HepG2 (cell line): Measurements from ENCODE around the gene HOXA1. TPM values are rescaled to one million over a fixed set of nuclear protein-coding genes. Genes with fewer than 3 reads are reported as not detected.
A peak's percentile ranks its signal among the peaks of the same experiment; 100 is the strongest.

Experiments
- FOXM1 ChIP-seq: sonication (generic); formaldehyde crosslinking; IDR thresholded peaks from 2 replicates; pipeline ENCODE4 v1.5.0; 2020; ENCODE audit warnings: missing genetic modification reagents
- NR2F6 ChIP-seq, 2 experiments: IDR thresholded peaks; 2 replicates each; pipeline ENCODE4 v1.6.1; 2016; ENCODE audit warnings: antibody characterized with exemption in 1 of 2, mild to moderate bottlenecking in 1 of 2
- POGZ ChIP-seq: sonication (generic); formaldehyde crosslinking; IDR thresholded peaks from 2 replicates; pipeline ENCODE4 v1.4.0; 2020; ENCODE audit warnings: mild to moderate bottlenecking, missing genetic modification reagents
- SRY ChIP-seq: sonication (generic); formaldehyde crosslinking; IDR thresholded peaks from 2 replicates; pipeline ENCODE4 v1.8.0; 2022; ENCODE audit warnings: mild to moderate bottlenecking, missing genetic modification reagents
- ZIK1 ChIP-seq: sonication (generic); formaldehyde crosslinking; IDR thresholded peaks from 2 replicates; pipeline ENCODE4 v1.5.0; 2020; ENCODE audit warnings: mild to moderate bottlenecking, low read depth, missing genetic modification reagents, borderline replicate concordance
- ZNF235 ChIP-seq: sonication (generic); formaldehyde crosslinking; IDR thresholded peaks from 2 replicates; pipeline ENCODE4 v1.8.1; 2023; ENCODE audit warnings: mild to moderate bottlenecking, missing genetic modification reagents, borderline replicate concordance
- ZNF703 ChIP-seq: sonication (generic); formaldehyde crosslinking; IDR thresholded peaks from 2 replicates; pipeline ENCODE4 v1.5.1; 2020; ENCODE audit warnings: missing genetic modification reagents, mild to moderate bottlenecking, moderate library complexity, borderline replicate concordance
- polyA plus RNA-seq, 8 experiments: library from polyadenylated mRNA; depleted of rRNA in 3 of 8; stranded (reverse) in 7 of 8; unstranded in 1 of 8; fragments of >200 nt; fragmentation: Illumina TruSeq in 4 of 8; extraction: Trizol in 4 of 8; gene quantifications; 2 replicates each; pipeline versions ENCODE4 v1.2.1 to v1.2.3, GENCODE V29; 2011 to 2016; ENCODE audit warnings: low read depth in 4 of 8, missing spikeins in 1 of 8, mixed read lengths in 1 of 8; ENCODE audit not compliant: insufficient read depth in 1 of 8
- total RNA-seq, 5 experiments: library from RNA; depleted of rRNA; stranded (reverse); fragments of >200 nt; fragmentation: Illumina TruSeq; extraction: Trizol; gene quantifications; 2 replicates each; pipeline ENCODE4 v1.2.3, GENCODE V29; 2016; ENCODE audit warnings: low read depth in 1 of 5
- TF ChIP-seq, protein P1 (sequence below): sonication (generic); formaldehyde crosslinking; IDR thresholded peaks from 2 replicates; pipeline ENCODE4 v1.4.0; 2020; ENCODE audit warnings: missing genetic modification reagents
- TF ChIP-seq, protein P2 (sequence below): sonication (generic); formaldehyde crosslinking; IDR thresholded peaks from 2 replicates; pipeline ENCODE4 v1.8.0; 2022; ENCODE audit warnings: low read depth, missing genetic modification reagents
- TF ChIP-seq, protein P3 (sequence below): sonication (generic); formaldehyde crosslinking; IDR thresholded peaks from 2 replicates; pipeline ENCODE4 v1.5.1; 2020; ENCODE audit warnings: mild to moderate bottlenecking, missing genetic modification reagents, moderate library complexity
- TF ChIP-seq, protein P4 (sequence below): sonication (generic); formaldehyde crosslinking; IDR thresholded peaks from 2 replicates; pipeline ENCODE4 v1.5.0; 2020; ENCODE audit warnings: mild to moderate bottlenecking, missing genetic modification reagents
- TF ChIP-seq, protein P5 (sequence below): sonication (generic); formaldehyde crosslinking; IDR thresholded peaks from 2 replicates; pipeline ENCODE4 v1.4.0; 2020; ENCODE audit warnings: missing genetic modification reagents
- TF ChIP-seq, protein P6 (sequence below): sonication (generic); formaldehyde crosslinking; IDR thresholded peaks from 2 replicates; pipeline ENCODE4 v1.4.0; 2020; ENCODE audit warnings: mild to moderate bottlenecking, missing genetic modification reagents
- TF ChIP-seq, protein P7 (sequence below): IDR thresholded peaks from 2 replicates; pipeline ENCODE4 v1.6.1; 2016; ENCODE audit warnings: missing biosample characterization, missing genetic modification reagents, low read depth

The HOXA1 gene
- total and polyA plus RNA-seq, 2 of the 13 experiments (the other 11 are each of a cell fraction or from before 2014, with no cell fraction given), result 0.18 to 0.20 TPM

DNA sequence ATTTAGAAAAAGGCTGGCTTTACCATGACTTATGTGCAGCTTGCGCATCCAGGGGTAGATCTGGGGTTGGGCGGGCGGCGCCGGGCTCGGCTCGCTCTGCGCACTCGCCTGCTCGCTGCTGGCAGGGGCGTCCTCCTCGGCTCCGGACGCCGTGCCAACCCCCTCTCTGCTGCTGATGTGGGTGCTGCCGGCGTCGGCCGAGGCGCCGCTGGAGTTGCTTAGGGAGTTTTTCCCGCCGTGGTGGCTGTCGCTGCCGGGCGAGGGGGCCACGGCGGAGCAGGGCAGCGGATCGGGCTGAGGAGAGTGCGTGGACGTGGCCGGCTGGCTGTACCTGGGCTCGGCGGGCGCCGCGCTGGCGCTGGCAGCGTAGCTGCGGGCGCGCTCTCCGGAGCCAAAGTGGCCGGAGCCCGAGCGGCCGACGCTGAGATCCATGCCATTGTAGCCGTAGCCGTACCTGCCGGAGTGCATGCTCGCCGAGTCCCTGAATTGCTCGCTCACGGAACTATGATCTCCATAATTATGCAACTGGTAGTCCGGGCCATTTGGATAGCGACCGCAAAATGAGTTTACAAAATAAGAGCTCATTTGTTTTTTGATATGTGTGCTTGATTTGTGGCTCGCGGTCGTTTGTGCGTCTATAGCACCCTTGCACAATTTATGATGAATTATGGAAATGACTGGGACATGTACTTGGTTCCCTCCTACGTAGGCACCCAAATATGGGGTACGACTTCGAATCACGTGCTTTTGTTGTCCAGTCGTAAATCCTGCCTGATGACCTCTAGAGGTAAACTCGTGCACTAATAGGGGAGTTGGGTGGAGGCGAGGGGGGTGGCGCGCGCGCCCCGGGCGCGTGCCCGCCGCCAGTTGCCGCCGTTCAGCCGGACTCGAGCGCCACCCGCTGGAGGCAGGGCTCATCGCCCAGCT lies 47.5 kb upstream of the HOXA1 start, which contains the start of gene HOXA5 (continued):
- TF ChIP-seq ZNF703 (CRISPR knock-in tag) (no peak), SRY (no peak), ZNF235 (CRISPR knock-in tag) (0 out of 2 replicates have a peak, but pooled peaks have one; percentile 36), POGZ (CRISPR knock-in tag) (peak; percentile 82), NR2F6 (IDR thresholded peaks at IDR 0.05) (no peak), NR2F6 (CRISPR knock-in tag; IDR thresholded peaks at IDR 0.05) (0 out of 2 replicates have a peak, but pooled peaks have one; percentile 22), FOXM1 (CRISPR knock-in tag) (no peak), ZIK1 (no peak)
- TF ChIP-seq, protein P1, sequence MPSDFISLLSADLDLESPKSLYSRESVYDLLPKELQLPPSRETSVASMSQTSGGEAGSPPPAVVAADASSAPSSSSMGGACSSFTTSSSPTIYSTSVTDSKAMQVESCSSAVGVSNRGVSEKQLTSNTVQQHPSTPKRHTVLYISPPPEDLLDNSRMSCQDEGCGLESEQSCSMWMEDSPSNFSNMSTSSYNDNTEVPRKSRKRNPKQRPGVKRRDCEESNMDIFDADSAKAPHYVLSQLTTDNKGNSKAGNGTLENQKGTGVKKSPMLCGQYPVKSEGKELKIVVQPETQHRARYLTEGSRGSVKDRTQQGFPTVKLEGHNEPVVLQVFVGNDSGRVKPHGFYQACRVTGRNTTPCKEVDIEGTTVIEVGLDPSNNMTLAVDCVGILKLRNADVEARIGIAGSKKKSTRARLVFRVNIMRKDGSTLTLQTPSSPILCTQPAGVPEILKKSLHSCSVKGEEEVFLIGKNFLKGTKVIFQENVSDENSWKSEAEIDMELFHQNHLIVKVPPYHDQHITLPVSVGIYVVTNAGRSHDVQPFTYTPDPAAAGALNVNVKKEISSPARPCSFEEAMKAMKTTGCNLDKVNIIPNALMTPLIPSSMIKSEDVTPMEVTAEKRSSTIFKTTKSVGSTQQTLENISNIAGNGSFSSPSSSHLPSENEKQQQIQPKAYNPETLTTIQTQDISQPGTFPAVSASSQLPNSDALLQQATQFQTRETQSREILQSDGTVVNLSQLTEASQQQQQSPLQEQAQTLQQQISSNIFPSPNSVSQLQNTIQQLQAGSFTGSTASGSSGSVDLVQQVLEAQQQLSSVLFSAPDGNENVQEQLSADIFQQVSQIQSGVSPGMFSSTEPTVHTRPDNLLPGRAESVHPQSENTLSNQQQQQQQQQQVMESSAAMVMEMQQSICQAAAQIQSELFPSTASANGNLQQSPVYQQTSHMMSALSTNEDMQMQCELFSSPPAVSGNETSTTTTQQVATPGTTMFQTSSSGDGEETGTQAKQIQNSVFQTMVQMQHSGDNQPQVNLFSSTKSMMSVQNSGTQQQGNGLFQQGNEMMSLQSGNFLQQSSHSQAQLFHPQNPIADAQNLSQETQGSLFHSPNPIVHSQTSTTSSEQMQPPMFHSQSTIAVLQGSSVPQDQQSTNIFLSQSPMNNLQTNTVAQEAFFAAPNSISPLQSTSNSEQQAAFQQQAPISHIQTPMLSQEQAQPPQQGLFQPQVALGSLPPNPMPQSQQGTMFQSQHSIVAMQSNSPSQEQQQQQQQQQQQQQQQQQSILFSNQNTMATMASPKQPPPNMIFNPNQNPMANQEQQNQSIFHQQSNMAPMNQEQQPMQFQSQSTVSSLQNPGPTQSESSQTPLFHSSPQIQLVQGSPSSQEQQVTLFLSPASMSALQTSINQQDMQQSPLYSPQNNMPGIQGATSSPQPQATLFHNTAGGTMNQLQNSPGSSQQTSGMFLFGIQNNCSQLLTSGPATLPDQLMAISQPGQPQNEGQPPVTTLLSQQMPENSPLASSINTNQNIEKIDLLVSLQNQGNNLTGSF (CRISPR knock-in tag), result no peak
- TF ChIP-seq, protein P2, sequence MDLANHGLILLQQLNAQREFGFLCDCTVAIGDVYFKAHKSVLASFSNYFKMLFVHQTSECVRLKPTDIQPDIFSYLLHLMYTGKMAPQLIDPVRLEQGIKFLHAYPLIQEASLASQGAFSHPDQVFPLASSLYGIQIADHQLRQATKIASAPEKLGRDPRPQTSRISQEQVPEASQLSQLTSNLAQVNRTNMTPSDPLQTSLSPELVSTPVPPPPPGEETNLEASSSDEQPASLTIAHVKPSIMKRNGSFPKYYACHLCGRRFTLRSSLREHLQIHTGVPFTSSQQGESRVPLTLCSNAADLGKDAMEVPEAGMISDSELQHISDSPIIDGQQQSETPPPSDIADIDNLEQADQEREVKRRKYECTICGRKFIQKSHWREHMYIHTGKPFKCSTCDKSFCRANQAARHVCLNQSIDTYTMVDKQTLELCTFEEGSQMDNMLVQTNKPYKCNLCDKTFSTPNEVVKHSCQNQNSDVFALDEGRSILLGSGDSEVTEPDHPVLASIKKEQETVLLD (CRISPR knock-in tag), result no peak
- TF ChIP-seq, protein P3, sequence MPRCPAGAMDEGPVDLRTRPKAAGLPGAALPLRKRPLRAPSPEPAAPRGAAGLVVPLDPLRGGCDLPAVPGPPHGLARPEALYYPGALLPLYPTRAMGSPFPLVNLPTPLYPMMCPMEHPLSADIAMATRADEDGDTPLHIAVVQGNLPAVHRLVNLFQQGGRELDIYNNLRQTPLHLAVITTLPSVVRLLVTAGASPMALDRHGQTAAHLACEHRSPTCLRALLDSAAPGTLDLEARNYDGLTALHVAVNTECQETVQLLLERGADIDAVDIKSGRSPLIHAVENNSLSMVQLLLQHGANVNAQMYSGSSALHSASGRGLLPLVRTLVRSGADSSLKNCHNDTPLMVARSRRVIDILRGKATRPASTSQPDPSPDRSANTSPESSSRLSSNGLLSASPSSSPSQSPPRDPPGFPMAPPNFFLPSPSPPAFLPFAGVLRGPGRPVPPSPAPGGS, result no peak
- TF ChIP-seq, protein P4, sequence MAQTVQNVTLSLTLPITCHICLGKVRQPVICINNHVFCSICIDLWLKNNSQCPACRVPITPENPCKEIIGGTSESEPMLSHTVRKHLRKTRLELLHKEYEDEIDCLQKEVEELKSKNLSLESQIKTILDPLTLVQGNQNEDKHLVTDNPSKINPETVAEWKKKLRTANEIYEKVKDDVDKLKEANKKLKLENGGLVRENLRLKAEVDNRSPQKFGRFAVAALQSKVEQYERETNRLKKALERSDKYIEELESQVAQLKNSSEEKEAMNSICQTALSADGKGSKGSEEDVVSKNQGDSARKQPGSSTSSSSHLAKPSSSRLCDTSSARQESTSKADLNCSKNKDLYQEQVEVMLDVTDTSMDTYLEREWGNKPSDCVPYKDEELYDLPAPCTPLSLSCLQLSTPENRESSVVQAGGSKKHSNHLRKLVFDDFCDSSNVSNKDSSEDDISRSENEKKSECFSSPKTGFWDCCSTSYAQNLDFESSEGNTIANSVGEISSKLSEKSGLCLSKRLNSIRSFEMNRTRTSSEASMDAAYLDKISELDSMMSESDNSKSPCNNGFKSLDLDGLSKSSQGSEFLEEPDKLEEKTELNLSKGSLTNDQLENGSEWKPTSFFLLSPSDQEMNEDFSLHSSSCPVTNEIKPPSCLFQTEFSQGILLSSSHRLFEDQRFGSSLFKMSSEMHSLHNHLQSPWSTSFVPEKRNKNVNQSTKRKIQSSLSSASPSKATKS (CRISPR knock-in tag), result no peak
- TF ChIP-seq, protein P5, sequence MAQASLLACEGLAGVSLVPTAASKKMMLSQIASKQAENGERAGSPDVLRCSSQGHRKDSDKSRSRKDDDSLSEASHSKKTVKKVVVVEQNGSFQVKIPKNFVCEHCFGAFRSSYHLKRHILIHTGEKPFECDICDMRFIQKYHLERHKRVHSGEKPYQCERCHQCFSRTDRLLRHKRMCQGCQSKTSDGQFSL (CRISPR knock-in tag), result 0 out of 2 replicates have a peak, but pooled peaks have one; percentile 65
- TF ChIP-seq, protein P6, sequence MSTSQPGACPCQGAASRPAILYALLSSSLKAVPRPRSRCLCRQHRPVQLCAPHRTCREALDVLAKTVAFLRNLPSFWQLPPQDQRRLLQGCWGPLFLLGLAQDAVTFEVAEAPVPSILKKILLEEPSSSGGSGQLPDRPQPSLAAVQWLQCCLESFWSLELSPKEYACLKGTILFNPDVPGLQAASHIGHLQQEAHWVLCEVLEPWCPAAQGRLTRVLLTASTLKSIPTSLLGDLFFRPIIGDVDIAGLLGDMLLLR (CRISPR knock-in tag), result no peak
- TF ChIP-seq, protein P7, sequence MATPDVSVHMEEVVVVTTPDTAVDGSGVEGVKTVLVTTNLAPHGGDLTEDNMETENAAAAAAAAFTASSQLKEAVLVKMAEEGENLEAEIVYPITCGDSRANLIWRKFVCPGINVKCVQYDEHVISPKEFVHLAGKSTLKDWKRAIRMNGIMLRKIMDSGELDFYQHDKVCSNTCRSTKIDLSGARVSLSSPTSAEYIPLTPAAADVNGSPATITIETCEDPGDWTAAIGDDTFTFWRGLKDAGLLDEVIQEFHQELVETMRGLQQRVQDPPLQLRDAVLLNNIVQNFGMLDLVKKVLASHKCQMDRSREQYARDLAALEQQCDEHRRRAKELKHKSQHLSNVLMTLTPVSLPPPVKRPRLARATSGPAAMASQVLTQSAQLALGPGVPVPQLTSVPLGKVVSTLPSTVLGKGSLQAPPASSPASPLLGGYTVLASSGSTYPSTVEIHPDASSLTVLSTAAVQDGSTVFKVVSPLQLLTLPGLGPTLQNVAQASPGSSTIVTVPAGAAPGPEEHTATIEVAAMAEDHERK, result no peak
